GDM1 (cell line): ENCODE results near the gene CDYL2.
"Not testable (repeated sequence)": the region's sequence is repeated elsewhere in the genome, so short reads cannot be mapped to it uniquely, and the experiment has no call there.

ENCODE experiments used
- DNase-seq: peaks from one replicate; lab custom pipeline; 2025; lab: John Stamatoyannopoulos, UW

Gene CDYL2

GRCh38 chr16:80743772-80744171, 60.6 kb downstream of the CDYL2 start:
- no peak for DNase-seq

DNA sequence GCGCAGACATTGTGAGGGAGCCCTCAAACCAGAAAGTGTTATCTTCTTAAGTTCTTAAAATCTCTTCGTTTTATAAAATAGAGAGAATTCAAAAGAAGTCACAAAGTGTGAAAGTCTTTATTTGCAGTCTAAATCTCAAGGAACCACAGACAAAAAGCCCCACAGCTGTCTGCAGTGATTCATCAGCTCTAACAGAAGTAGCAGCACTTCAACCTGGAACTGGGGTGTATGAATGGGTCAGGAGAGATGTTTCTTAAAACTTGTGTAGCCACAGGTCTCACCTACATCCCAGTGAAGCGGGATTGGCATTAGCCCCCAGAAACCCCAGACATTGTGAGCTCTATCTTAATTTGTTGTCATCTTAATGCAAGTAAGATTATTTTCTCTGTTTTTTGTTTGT, 61.1 kb downstream of the CDYL2 start:
- no peak for DNase-seq

GRCh38 chr16:80742331-80742730, 62.1 kb downstream of the CDYL2 start:
- no peak for DNase-seq

- DNase-seq, result no peak
Observed at GRCh38 chr16:80741724-80742123, 62.7 kb downstream of the CDYL2 start.

- no peak for DNase-seq
Observed at GRCh38 chr16:80739523-80739922, 64.9 kb downstream of the CDYL2 start.

DNA sequence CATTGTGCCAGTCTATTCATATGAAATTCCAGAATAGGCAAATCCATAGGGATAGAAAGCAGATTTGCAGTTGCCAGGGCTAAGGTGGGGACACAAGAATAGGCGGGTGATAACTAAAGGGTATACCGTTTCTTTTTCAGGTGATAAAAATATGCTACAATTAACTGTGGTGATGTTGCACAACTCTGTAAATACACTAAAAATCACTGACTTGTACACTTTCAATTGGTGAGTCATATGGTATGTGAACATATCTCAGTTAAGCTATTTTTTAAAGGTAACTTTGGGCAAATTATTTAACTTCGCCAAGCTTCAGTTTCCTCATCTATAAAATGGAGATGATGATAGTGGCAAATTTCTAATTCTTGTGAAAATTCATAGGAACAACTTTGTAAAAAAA, 65.9 kb downstream of the CDYL2 start:
- DNase-seq, result no peak

DNA sequence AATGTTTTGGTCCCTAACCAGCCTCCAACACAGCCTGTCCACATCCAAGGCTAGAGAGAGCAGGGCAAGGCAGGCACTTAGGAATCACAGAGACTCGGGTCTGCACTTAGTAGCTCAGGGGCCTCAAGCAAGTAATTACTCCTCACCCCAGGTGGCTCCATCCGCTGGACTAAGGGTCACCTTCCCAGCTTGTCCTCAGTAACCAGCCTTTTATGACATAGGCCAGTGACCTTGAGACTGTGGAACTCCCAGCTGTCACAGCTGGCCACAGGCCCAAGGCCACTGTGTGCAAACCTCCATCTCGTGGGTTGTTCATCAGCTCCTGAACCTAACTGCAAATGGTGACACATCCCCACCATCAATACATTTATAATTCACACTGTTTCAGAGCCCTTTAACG, 68.6 kb downstream of the CDYL2 start:
- no peak for DNase-seq

DNA sequence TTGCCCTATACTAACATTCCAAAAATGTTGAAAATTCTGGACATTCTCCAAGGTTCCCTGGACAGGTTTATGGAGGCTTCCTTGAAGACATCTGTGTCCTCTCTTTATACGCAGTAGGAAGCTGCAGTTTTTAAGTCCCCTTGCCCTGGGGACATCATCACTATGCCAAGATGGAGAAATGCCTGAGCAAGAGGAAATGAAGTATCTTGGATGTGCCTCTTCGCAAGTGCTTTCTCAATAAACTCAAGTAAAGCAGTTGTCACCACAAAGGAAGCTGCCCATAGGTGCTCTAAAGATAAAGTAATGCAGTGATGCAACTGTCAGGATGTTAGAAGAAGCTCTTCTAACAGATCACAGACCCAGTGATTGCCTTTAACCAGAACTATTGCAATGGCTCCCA, 71.0 kb downstream of the CDYL2 start:
- DNase-seq, result no peak

DNA sequence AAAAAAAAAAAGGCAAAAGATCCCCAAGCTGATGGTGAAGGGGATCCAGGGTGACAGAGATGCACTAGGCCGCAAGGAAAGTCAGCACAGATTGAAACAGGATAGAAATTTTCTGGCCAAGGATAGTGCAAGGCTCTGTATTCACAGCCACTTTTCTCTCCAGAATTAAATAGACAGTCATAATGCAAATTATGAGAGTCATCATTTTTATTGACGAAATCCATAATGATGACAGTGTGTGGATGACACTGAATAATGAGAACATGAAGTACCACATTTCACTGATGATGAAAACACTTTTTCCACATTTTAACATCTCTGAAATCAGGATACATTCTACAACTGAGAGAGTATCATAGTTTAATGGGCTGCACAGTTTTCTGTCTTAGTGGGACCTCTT, 72.5 kb downstream of the CDYL2 start:
- no peak for DNase-seq

- DNase-seq, result not testable (repeated sequence)
Observed at GRCh38 chr16:80727066-80727763, 77.2 kb downstream of the CDYL2 start.

GRCh38 chr16:80725566-80726162, 78.7 kb downstream of the CDYL2 start:
- no peak for DNase-seq

DNA sequence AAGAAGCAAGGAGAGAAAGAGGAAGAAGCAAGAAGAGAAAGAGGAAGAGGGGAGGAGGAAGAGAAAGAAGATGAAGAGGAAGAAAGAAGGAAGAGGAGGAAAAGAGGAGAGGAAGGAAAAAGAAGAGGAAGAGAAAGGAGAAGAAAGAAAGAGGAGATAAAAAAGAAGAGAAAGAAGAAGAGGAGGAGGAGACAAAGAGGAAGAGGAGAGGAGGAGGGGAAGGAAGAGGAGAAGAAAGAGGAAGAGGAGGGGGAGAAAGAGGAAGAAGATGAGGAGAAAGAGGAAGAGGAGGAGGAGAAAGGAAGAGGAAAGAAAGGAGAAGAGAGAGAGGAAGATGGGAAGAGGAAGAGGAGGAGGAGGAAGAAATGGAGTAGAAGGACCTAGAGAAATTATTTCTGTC, 80.4 kb downstream of the CDYL2 start:
- DNase-seq, result no peak

GRCh38 chr16:80723091-80723490, 81.3 kb downstream of the CDYL2 start:
- DNase-seq, result no peak

DNA sequence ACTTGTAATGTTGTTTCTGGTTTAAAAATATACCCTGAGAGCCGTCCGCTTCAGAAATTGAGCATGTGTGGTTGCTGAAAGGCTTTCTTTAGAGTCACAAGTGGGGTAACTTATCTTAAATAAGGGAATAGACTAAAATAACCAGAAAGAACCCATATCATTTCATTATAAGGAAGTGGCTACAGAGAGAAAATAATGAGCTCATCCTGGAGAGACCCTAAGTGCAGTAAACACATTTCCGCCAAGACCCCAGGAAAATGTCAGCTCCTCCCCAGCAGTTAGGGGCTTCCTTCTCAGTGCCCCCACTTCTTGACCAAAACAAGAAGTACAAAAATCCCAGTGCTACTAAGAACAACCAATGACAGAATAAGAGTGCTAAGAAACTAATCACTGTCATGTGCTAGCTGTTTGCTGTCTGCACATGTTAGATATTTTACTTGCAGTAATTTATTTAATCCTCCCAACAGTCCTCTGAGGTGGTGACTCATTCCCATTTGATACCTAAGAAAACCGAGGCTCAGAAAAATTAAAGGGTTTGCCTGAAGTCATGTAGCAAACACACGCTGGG, 83.5 kb downstream of the CDYL2 start:
- no peak for DNase-seq

GRCh38 chr16:80719573-80719972, 84.8 kb downstream of the CDYL2 start:
- no peak for DNase-seq

GRCh38 chr16:80718480-80719220, 85.7 kb downstream of the CDYL2 start:
- no peak for DNase-seq

DNA sequence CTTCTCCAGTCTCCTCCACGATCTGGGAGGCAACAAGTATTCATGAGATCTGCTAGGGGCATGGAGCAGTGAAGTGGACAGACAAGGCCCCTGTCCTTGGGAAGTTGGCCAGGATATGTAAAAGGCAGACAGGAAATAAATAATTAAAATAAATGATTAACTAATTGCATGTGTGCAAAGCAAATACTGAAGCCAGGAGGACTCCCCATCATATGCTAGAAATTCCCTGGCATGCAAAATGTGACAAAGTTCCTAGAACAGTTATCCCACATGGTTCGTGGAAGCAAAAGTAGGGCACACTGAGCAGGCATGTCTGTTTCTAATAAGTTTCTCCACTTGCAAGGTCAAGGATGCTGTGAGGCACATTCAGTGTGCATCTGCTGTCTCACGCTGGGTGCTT, 86.8 kb downstream of the CDYL2 start:
- DNase-seq, result no peak

GRCh38 chr16:80716564-80717139, 87.7 kb downstream of the CDYL2 start:
- no peak for DNase-seq

GRCh38 chr16:80711406-80711805, 93.0 kb downstream of the CDYL2 start:
- no peak for DNase-seq

GRCh38 chr16:80710918-80711317, 93.5 kb downstream of the CDYL2 start:
- no peak for DNase-seq

DNA sequence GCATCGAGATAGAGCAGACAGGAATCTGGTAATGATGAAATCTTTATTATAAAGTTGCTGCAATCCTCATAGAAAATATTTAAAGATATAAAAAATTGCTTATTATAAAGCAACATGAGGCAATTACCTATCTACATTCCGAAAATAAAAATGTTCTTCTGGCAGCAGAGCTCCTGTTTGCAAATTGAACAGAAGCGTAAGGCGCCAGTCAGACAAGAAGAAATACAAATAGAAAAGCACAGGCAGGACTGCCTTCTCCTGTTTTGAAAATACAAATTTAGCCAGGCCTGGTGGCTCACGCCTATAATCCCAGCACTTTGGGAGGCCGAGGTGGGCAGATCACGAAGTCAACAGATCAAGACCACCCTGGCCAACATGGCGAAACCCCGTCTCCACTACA, 95.6 kb downstream of the CDYL2 start:
- DNase-seq, result no peak

- no peak for DNase-seq
Observed at GRCh38 chr16:80707686-80708085, 96.7 kb downstream of the CDYL2 start.

DNA sequence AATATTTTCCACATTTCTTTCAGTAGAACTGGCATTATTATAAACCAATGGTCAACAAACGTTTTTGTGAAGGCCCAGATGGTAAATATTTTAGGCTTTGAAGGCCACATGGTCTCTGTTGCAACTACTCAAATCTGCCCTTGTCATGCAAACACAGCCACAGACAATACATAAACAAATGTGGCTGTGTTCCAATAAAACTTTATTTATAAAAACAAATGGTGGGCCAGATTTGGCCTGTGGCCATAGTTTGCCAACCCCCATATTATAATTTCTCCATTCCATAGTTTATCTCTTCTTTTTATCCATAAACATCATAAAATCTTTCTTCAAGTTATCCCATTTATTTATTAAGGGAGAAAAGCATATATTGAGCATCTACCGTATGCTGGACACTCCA, 98.8 kb downstream of the CDYL2 start:
- DNase-seq, result no peak
